K562 (cell line): ENCODE measurements around the gene LATS2. TPM values are rescaled to one million over a fixed set of nuclear protein-coding genes. Genes with fewer than 3 reads are reported as not detected.

Source experiments
- ARID1B ChIP-seq: fragments of 450-650 bp; IDR thresholded peaks from 2 replicates; pipeline ENCODE4 v1.6.1; 2016; ENCODE audit warnings: antibody characterized with exemption, mild to moderate bottlenecking, inconsistent platforms
- CHAMP1 ChIP-seq: fragments of 450-650 bp; IDR thresholded peaks from 2 replicates; pipeline ENCODE4 v1.6.1; 2016; ENCODE audit warnings: mild to moderate bottlenecking
- CTCFL ChIP-seq: IDR thresholded peaks from 2 replicates; pipeline ENCODE4 v1.6.1; 2011; ENCODE audit warnings: borderline replicate concordance, low read depth, mild to moderate bottlenecking, moderate library complexity, low read length; ENCODE audit not compliant: insufficient read depth, poor library complexity, severe bottlenecking
- HINFP ChIP-seq: fragments of 450-650 bp; conservative IDR thresholded peaks from 2 replicates; pipeline ENCODE4 v1.6.1; 2016; ENCODE audit warnings: missing genetic modification characterization, low read depth, mild to moderate bottlenecking, control low read depth, missing compliant biosample characterization
- KDM1A ChIP-seq, 2 experiments: fragments of 450-650 bp; IDR thresholded peaks; 2 replicates each; pipeline ENCODE4 v1.6.1; 2016; ENCODE audit warnings: mild to moderate bottlenecking in 2 of 2
- NFIX ChIP-seq: fragments of 250-450 bp; sonication (Bioruptor Pico); IDR thresholded peaks from 2 replicates; pipeline ENCODE4 v1.4.0; 2020; ENCODE audit warnings: low read depth, mild to moderate bottlenecking, moderate library complexity
- PBX2 ChIP-seq, 2 experiments: IDR thresholded peaks in 1 of 2; conservative IDR thresholded peaks in 1 of 2; 2 replicates each; pipeline ENCODE4 v1.6.1; 2016; ENCODE audit warnings: low read depth in 2 of 2, mild to moderate bottlenecking in 1 of 2, missing compliant biosample characterization in 1 of 2, missing genetic modification characterization in 1 of 2, moderate library complexity in 1 of 2
- TEAD2 ChIP-seq: fragments of 450-650 bp; IDR thresholded peaks from 2 replicates; pipeline ENCODE4 v1.6.1; 2016; ENCODE audit warnings: missing genetic modification characterization, control low read depth, missing compliant biosample characterization
- VEZF1 ChIP-seq: fragments of 200-800 bp; sonication (Bioruptor generic); IDR thresholded peaks from 2 replicates; pipeline ENCODE4 v1.6.1; 2017; ENCODE audit warnings: missing genetic modification characterization, missing compliant biosample characterization
- ZBTB12 ChIP-seq: fragments of 250-450 bp; sonication (Bioruptor Pico); IDR thresholded peaks from 2 replicates; pipeline ENCODE4 v1.4.0; 2020
- ZNF124 ChIP-seq: sonication (generic); formaldehyde crosslinking; IDR thresholded peaks from 2 replicates; pipeline ENCODE4 v1.8.1; 2022; ENCODE audit warnings: missing genetic modification reagents
- ZNF449 ChIP-seq: fragments of 250-450 bp; sonication (Bioruptor Pico); IDR thresholded peaks from 2 replicates; pipeline ENCODE4 v1.8.0; 2022; ENCODE audit warnings: moderate library complexity, mild to moderate bottlenecking, inconsistent platforms
- polyA plus RNA-seq, 8 experiments: library from polyadenylated mRNA; depleted of rRNA in 4 of 8; stranded (reverse) in 5 of 8; unstranded in 3 of 8; fragments of >200 nt; fragmentation: Nextera tagmentation in 2 of 8; fragmentation: Illumina TruSeq in 1 of 8; extraction: Ambion mirVana in 2 of 8; extraction: Trizol in 1 of 8; gene quantifications; 2 replicates each; pipeline versions ENCODE4 v1.2.1 to v1.2.3, GENCODE V29; 2011 to 2014; ENCODE audit warnings: inconsistent platforms in 1 of 8, missing spikeins in 1 of 8
- total RNA-seq, 7 experiments: library from RNA; depleted of rRNA in 6 of 7; stranded (reverse); fragments of >200 nt in 6 of 7; fragmentation: Illumina TruSeq in 2 of 7; extraction: Trizol in 2 of 7; gene quantifications; 2 replicates each; pipeline versions ENCODE4 v1.2.1 to v1.2.3, GENCODE V29; 2011 to 2021; ENCODE audit warnings: low replicate concordance in 1 of 7

The LATS2 gene
- total and polyA plus RNA-seq, 9 of the 15 experiments (the other 6 are each of a cell fraction or from before 2014, with no cell fraction given): 0.18 to 3.7 (median 0.76) TPM

- no peak for TF ChIP-seq PBX2 (CRISPR knock-in tag; IDR thresholded peaks at IDR 0.05; ENCODE audit: low read depth)
- TF ChIP-seq PBX2 (tag; conservative IDR thresholded peaks at IDR 0.05; ENCODE audit: low read depth): peak; percentile 41; the same call in 1 of the 2 replicates
- TF ChIP-seq HINFP (tag): no peak
- TF ChIP-seq CHAMP1: no peak
- no peak for TF ChIP-seq VEZF1 (CRISPR knock-in tag)
- peak; percentile 60 for TF ChIP-seq ARID1B
- TF ChIP-seq CTCFL: no peak
- no peak for TF ChIP-seq NFIX (CRISPR knock-in tag)
- TF ChIP-seq ZBTB12 (CRISPR knock-in tag): no peak
- TF ChIP-seq TEAD2 (tag): no peak
- peak in 1 of 2 experiments; percentile 45; a peak in 2 of 4 replicates for TF ChIP-seq KDM1A (IDR thresholded peaks at IDR 0.05)
- TF ChIP-seq ZNF124 (CRISPR knock-in tag): no peak
- no peak for TF ChIP-seq ZNF449 (CRISPR knock-in tag)
These were observed 66.0 kb downstream of the LATS2 start (continued) for GRCh38 chr13:20995245-20995838.
